Measurements from ENCODE around the gene ZNRF1.

DNA sequence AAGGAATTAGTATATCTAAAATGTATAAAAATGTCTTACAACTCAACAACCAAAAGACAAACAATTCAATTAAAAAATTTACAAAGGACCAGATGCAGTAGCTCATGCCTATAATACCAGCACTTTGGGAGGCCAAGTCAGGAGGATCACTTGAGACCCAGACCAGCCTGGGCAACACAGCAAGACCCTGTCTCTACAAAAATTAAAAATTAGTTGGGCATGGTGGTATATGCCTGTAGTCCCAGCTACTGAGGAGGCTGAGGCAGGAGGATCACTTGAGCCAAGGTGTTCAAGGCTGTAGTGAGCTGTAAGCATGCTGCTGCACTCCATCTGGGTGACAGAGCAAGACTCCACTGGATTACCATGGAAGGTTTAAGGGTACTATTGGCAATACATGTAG, 33.8 kb downstream of the ZNRF1 start:
- no peak for TF ChIP-seq POLR2A (IDR thresholded peaks at IDR 0.05)
- TF ChIP-seq, protein P1, sequence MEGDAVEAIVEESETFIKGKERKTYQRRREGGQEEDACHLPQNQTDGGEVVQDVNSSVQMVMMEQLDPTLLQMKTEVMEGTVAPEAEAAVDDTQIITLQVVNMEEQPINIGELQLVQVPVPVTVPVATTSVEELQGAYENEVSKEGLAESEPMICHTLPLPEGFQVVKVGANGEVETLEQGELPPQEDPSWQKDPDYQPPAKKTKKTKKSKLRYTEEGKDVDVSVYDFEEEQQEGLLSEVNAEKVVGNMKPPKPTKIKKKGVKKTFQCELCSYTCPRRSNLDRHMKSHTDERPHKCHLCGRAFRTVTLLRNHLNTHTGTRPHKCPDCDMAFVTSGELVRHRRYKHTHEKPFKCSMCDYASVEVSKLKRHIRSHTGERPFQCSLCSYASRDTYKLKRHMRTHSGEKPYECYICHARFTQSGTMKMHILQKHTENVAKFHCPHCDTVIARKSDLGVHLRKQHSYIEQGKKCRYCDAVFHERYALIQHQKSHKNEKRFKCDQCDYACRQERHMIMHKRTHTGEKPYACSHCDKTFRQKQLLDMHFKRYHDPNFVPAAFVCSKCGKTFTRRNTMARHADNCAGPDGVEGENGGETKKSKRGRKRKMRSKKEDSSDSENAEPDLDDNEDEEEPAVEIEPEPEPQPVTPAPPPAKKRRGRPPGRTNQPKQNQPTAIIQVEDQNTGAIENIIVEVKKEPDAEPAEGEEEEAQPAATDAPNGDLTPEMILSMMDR (IDR thresholded peaks at IDR 0.05): no peak

Measured in right lobe of liver (tissue), 4 donors.